ENCODE data around the gene LCP2.

- no peak for TF ChIP-seq CTCF (IDR thresholded peaks at IDR 0.05 in 2 of 3, conservative IDR thresholded peaks at IDR 0.05 in 1 of 3; ENCODE audit: borderline replicate concordance in 1 of 3, insufficient read depth in 1 of 3, low read depth in 2 of 3, low read length in 2 of 3)
- no peak for TF ChIP-seq ZBTB33 (IDR thresholded peaks at IDR 0.05; ENCODE audit: extremely low read depth, insufficient replicate concordance, low read length)
- no peak for TF ChIP-seq CEBPB (IDR thresholded peaks at IDR 0.05; ENCODE audit: low read depth)
- TF ChIP-seq SP1 (IDR thresholded peaks at IDR 0.05; ENCODE audit: low read depth) = no peak
- no peak for TF ChIP-seq POLR2AphosphoS5 (IDR thresholded peaks at IDR 0.05; ENCODE audit: low read depth, low read length)
- no peak for TF ChIP-seq EZH2 (IDR thresholded peaks at IDR 0.05)
- no peak for TF ChIP-seq ZNF274 (IDR thresholded peaks at IDR 0.05; ENCODE audit: low read depth, low read length)
- TF ChIP-seq SIN3A (IDR thresholded peaks at IDR 0.05; ENCODE audit: low read depth) = no peak
These were observed 61.4 kb downstream of the LCP2 start for GRCh38 chr5:170235876-170236864.
